Natural killer cell (primary cell): Measurements from ENCODE around the gene PCSK5. TPM values are rescaled to one million over a fixed set of nuclear protein-coding genes. Genes with fewer than 3 reads are reported as not detected.

ENCODE experiments used
- ATAC-seq, 3 donors: fragments of 150-1000 bp in 2 of 3; fragments of 200-7000 bp in 1 of 3; cut with Tn5 transposase; 1 replicate in 1 of 3; 2 replicates in 2 of 3; pipeline ENCODE4 v1.10.0; 2021; ENCODE audit warnings: mild to moderate bottlenecking in 2 of 3, moderate library complexity in 2 of 3
- DNase-seq, 2 donors: peaks; one replicate each; pipeline versions ENCODE4 v3.0.0 to v3.0.0-alpha.2; 2013 to 2021; ENCODE audit warnings: mixed read lengths in 1 of 2
- H3K27ac ChIP-seq: one replicate; pipeline ENCODE4 v1.5.1; 2013; ENCODE audit warnings: mild to moderate bottlenecking, low read length
- H3K27me3 ChIP-seq: one replicate; pipeline ENCODE4 v1.6.1; 2013; ENCODE audit warnings: low read length; ENCODE audit not compliant: control insufficient read depth, insufficient read depth
- H3K36me3 ChIP-seq: one replicate; pipeline ENCODE4 v1.6.1; 2013; ENCODE audit warnings: low read length; ENCODE audit not compliant: control insufficient read depth, insufficient read depth
- H3K4me1 ChIP-seq: one replicate; pipeline ENCODE4 v1.6.1; 2013; ENCODE audit warnings: low read length; ENCODE audit not compliant: control insufficient read depth, insufficient read depth
- H3K4me3 ChIP-seq: one replicate; pipeline ENCODE4 v1.5.1; 2013; ENCODE audit warnings: low read length
- H3K9me3 ChIP-seq: one replicate; pipeline ENCODE4 v1.6.1; 2013; ENCODE audit warnings: low read length; ENCODE audit not compliant: control insufficient read depth, insufficient read depth
- H3K27ac Mint-ChIP-seq, 2 donors: one replicate each; pipeline ENCODE4 v1.8.0; 2022; ENCODE audit warnings: mild to moderate bottlenecking in 2 of 2, mixed read lengths in 2 of 2, moderate library complexity in 1 of 2
- H3K27me3 Mint-ChIP-seq, 2 donors: one replicate each; pipeline ENCODE4 v1.8.0; 2022; ENCODE audit warnings: low read depth in 2 of 2, mixed read lengths in 2 of 2
- H3K36me3 Mint-ChIP-seq: one replicate; pipeline ENCODE4 v1.8.0; 2022; ENCODE audit warnings: mixed read lengths
- H3K4me1 Mint-ChIP-seq, 2 donors: one replicate each; pipeline ENCODE4 v1.8.0; 2022; ENCODE audit warnings: mixed read lengths in 2 of 2
- H3K4me3 Mint-ChIP-seq: one replicate; pipeline ENCODE4 v1.8.0; 2022; ENCODE audit warnings: mild to moderate bottlenecking, moderate library complexity, mixed read lengths
- H3K9me3 Mint-ChIP-seq, 2 donors: one replicate each; pipeline ENCODE4 v1.8.0; 2022; ENCODE audit warnings: mixed read lengths in 2 of 2
- CTCF ChIP-seq: fragments of 200-600 bp; IDR thresholded peaks from one replicate; pipeline ENCODE4 v1.8.0; 2022; ENCODE audit warnings: antibody characterized with exemption
- WGBS: methylation state at CpG from one replicate; pipeline ENCODE4 v1.1.7; 2013; ENCODE audit warnings: missing lambda C conversion rate; ENCODE audit not compliant: insufficient coverage; 5-methylcytosine and 5-hydroxymethylcytosine counted together
- intact Hi-C: fragments of 100-400 bp; cut with micrococcal nuclease; formaldehyde crosslinking; loops from one replicate; pipeline ENCODE4 v1.14.2; 2022
- total RNA-seq, 4 donors: library from RNA; stranded (reverse); fragments of 120-200 nt in 1 of 4; gene quantifications; one replicate each; pipeline versions ENCODE4 v1.2.3 to v1.2.4, GENCODE V29; 2013 to 2022

Gene PCSK5
- total RNA-seq, 3 donors from 2014 or later (not counting 1 experiment from before 2014, with no cell fraction given) = 2.4 to 13.2 (median 5.7) TPM

GRCh38 chr9:76404401-76404800 is 513.9 kb downstream of the PCSK5 start:
- intact Hi-C loops = no loop called here
- WGBS = 60% methylated on average over 1 of the region's 1 CpG
- no peaks in the 10 kb centered on the region for H3K36me3 ChIP-seq
- no peak overlapping the region for H3K27ac ChIP-seq
- Mint-ChIP-seq H3K36me3 (no peaks in the 10 kb centered on the region), H3K9me3 (no peaks in the 10 kb centered on the region), H3K4me1 (peaks cover 6 to 8% of the 10 kb centered on the region in 2 donors), H3K27ac (no peak overlapping the region), H3K27me3 (peaks cover 0 to 6% of the 10 kb centered on the region in 2 donors), H3K4me3 (no peak overlapping the region)
- no peak for DNase-seq
- H3K4me3 ChIP-seq = no peak overlapping the region
- ATAC-seq = no peak
- no peak for TF ChIP-seq CTCF
- no peaks in the 10 kb centered on the region for H3K27me3 ChIP-seq
- no peaks in the 10 kb centered on the region for H3K4me1 ChIP-seq
- no peaks in the 10 kb centered on the region for H3K9me3 ChIP-seq

DNA sequence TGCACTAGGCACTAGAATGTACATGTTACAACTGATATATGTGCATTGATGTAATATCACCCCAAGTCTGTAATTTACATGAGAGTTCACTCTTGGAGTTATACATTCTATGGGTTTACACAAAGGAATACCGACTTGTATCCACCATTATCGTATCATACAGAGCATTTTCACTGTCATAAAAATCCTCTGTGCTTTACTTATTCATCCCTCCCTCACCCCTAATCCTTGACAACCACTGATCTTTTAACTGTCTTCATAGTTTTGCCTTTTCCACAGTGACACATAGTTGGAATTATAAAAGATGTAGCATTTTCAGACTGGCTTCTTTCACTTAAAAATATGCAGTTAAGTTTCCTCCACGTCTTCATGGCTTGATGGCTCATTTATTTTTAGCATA is 514.9 kb downstream of the PCSK5 start:
- intact Hi-C loops = no loop called here
- no peaks in the 10 kb centered on the region for H3K4me1 ChIP-seq
- no peak for ATAC-seq
- no peak for TF ChIP-seq CTCF
- no peaks in the 10 kb centered on the region for H3K27me3 ChIP-seq
- no peak overlapping the region for H3K4me3 ChIP-seq
- Mint-ChIP-seq H3K4me1 (peaks cover 6 to 8% of the 10 kb centered on the region in 2 donors), H3K36me3 (no peaks in the 10 kb centered on the region), H3K9me3 (no peaks in the 10 kb centered on the region), H3K27me3 (peaks cover 0 to 4% of the 10 kb centered on the region in 2 donors), H3K4me3 (no peak overlapping the region), H3K27ac (no peak overlapping the region)
- H3K36me3 ChIP-seq = no peaks in the 10 kb centered on the region
- H3K27ac ChIP-seq = no peak overlapping the region
- no peak for DNase-seq
- no peaks in the 10 kb centered on the region for H3K9me3 ChIP-seq
- 91% methylated on average over 2 of the region's 3 CpGs for WGBS

GRCh38 chr9:76405868-76406267 is 515.4 kb downstream of the PCSK5 start:
- Histone ChIP-seq H3K9me3 (no peaks in the 10 kb centered on the region), H3K27me3 (no peaks in the 10 kb centered on the region), H3K36me3 (no peaks in the 10 kb centered on the region), H3K27ac (no peak overlapping the region), H3K4me3 (no peak overlapping the region), H3K4me1 (no peaks in the 10 kb centered on the region)
- H3K27ac Mint-ChIP-seq = no peak overlapping the region
- no peak for ATAC-seq
- H3K9me3 Mint-ChIP-seq = no peaks in the 10 kb centered on the region
- H3K4me3 Mint-ChIP-seq = no peak overlapping the region
- H3K27me3 Mint-ChIP-seq = no peaks in the 10 kb centered on the region
- no peaks in the 10 kb centered on the region for H3K36me3 Mint-ChIP-seq
- no peak for TF ChIP-seq CTCF
- DNase-seq = no peak
- H3K4me1 Mint-ChIP-seq = peaks cover 6 to 8% of the 10 kb centered on the region in 2 donors
- intact Hi-C loops = no loop called here
